Ishikawa (cell line): Measurements from ENCODE around the gene PLEKHA6.
A peak's percentile ranks its signal among the peaks of the same experiment; 100 is the strongest.

Experiments used
- CEBPB ChIP-seq: IDR thresholded peaks from 2 replicates; pipeline ENCODE4 v1.6.1; 2012
- CREB1 ChIP-seq: IDR thresholded peaks from 2 replicates; pipeline ENCODE4 v1.6.1; 2012; ENCODE audit warnings: low read depth
- EGR1 ChIP-seq: IDR thresholded peaks from 2 replicates; pipeline ENCODE4 v1.6.1; 2012
- EP300 ChIP-seq: IDR thresholded peaks from 2 replicates; pipeline ENCODE4 v1.6.1; 2012; ENCODE audit warnings: borderline replicate concordance
- FOXM1 ChIP-seq: IDR thresholded peaks from 2 replicates; pipeline ENCODE4 v1.6.1; 2012; ENCODE audit warnings: low read depth, borderline replicate concordance
- MAX ChIP-seq: IDR thresholded peaks from 2 replicates; pipeline ENCODE4 v1.6.1; 2012
- NFIC ChIP-seq: IDR thresholded peaks from 2 replicates; pipeline ENCODE4 v1.6.1; 2012
- RAD21 ChIP-seq: IDR thresholded peaks from 2 replicates; pipeline ENCODE4 v1.6.1; 2012; ENCODE audit warnings: low read depth
- REST ChIP-seq: IDR thresholded peaks from 2 replicates; pipeline ENCODE4 v1.6.1; 2012; ENCODE audit warnings: low read depth, mild to moderate bottlenecking
- TAF1 ChIP-seq: IDR thresholded peaks from 2 replicates; pipeline ENCODE4 v1.6.1; 2012; ENCODE audit warnings: low read depth, mild to moderate bottlenecking
- TCF12 ChIP-seq: IDR thresholded peaks from 2 replicates; pipeline ENCODE4 v1.6.1; 2012; ENCODE audit warnings: low read depth
- TEAD4 ChIP-seq: IDR thresholded peaks from 2 replicates; pipeline ENCODE4 v1.6.1; 2012
- YY1 ChIP-seq: IDR thresholded peaks from 2 replicates; pipeline ENCODE4 v1.6.1; 2012; ENCODE audit warnings: low read depth
- ZBTB7A ChIP-seq: IDR thresholded peaks from 2 replicates; pipeline ENCODE4 v1.6.1; 2012; ENCODE audit warnings: low read depth
- TF ChIP-seq, protein P1 (sequence below): IDR thresholded peaks from 2 replicates; pipeline ENCODE4 v1.6.1; 2012

PLEKHA6 gene

DNA sequence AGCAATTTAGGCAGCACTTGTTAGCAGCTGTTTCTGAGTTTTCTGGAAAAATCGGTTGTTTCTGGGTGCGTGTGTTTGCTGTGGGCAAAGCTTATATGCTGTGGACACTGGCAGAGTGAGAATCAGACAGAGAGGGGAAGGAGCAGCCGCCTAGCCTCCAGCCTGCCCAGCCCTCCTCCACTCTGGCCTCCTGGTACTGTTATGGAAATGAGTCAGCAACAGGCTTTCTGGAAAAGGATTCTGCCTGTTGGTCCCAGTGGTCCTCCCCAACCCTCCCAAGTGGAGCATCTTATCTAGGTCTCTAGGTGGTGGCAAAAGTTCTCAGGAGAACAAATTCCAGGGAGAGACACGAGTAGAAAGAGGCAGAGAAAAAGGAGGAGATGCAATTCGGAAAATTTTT, 103.8 kb downstream of the PLEKHA6 start:
- no peak for TF ChIP-seq EGR1
- TF ChIP-seq FOXM1: no peak
- no peak for TF ChIP-seq RAD21
- no peak for TF ChIP-seq ZBTB7A
- no peak for TF ChIP-seq EP300
- TF ChIP-seq REST: no peak
- TF ChIP-seq, protein P1, sequence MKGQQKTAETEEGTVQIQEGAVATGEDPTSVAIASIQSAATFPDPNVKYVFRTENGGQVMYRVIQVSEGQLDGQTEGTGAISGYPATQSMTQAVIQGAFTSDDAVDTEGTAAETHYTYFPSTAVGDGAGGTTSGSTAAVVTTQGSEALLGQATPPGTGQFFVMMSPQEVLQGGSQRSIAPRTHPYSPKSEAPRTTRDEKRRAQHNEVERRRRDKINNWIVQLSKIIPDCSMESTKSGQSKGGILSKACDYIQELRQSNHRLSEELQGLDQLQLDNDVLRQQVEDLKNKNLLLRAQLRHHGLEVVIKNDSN: no peak
- TF ChIP-seq YY1: no peak
- no peak for TF ChIP-seq TAF1
- no peak for TF ChIP-seq CREB1

- TF ChIP-seq EP300: no peak
- no peak for TF ChIP-seq YY1
- TF ChIP-seq ZBTB7A: no peak
- TF ChIP-seq CEBPB: no peak
- no peak for TF ChIP-seq NFIC
- no peak for TF ChIP-seq TCF12
Observed at GRCh38 chr1:204255225-204255624, 104.5 kb downstream of the PLEKHA6 start.

GRCh38 chr1:204254031-204254661, 105.6 kb downstream of the PLEKHA6 start:
- TF ChIP-seq CEBPB (peak; percentile 41; the same call in 1 of the 2 replicates), MAX (no peak)

DNA sequence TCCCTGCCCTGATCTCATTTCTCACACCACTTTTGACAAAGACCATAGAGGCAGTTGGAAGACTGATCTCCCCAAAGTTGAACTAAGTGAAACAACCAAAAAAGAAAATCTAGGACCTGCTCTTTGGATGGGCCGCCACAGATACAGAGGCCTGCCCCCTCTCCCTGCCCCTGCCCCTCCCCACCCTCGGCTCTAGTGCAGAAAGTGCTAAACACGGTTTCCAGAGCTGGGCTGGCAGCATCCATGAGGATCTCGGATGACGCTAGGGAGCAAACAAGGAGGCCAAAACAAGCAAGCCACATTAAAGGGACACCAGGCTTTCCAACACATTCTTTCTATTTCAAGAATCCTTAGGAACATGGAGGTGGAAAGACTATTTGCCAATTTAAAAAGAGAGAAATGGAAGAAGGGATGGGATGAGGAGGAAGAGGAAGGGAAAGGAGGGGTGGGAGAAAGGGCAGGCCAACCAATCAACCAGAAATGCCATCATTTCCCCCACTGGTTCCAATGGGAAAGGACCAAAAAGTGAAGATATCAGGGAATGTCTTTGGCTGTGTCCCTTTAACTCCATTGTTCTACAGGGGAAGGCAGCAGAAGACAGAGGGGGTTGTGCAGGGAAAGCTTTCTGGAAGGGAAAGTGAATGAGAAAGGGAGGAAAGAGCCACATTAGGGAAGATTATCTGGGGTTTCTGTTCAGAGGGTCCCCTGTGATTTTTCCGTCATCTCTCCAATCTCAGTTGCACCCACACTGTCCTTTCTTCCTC, 107.6 kb downstream of the PLEKHA6 start:
- TF ChIP-seq TEAD4 (no peak), TCF12 (no peak), CREB1 (no peak), EGR1 (no peak), YY1 (no peak), EP300 (no peak), CEBPB (no peak)

- no peak for TF ChIP-seq NFIC
- no peak for TF ChIP-seq TAF1
Observed at GRCh38 chr1:204251286-204251685, 108.4 kb downstream of the PLEKHA6 start.

DNA sequence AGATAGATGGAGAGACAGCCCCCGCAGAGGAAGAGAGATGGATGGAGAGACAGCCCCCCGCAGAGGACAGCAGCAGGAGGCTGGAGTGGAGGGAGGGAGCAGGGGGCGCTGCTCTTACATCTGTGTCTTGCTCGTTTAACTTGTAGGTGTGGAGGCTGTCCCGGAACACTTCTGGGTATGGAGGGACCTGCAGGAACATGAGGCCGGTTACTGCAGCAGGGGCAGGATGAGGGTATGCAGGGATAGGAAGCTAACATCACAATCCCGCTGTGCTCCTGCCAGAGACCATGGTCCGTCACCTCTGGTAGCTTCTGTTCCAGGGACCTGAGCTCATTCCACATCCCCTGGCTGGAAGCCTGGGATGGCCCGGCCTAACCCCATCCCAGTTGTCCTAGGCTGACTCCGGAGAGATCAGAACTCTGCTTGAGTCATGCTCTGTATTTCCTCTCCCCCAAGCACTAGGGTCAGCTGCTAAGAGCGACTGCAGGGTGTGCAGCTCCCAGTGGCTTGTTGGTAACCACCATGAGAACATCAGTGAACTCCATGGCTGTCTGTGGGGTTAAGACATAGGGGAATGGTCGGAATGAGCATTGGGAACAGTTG, 109.2 kb downstream of the PLEKHA6 start:
- TF ChIP-seq FOXM1: no peak
- TF ChIP-seq TCF12: no peak
- no peak for TF ChIP-seq RAD21
- TF ChIP-seq YY1: no peak
- no peak for TF ChIP-seq REST
- TF ChIP-seq EGR1: no peak
- no peak for TF ChIP-seq MAX
- TF ChIP-seq, protein P1: no peak
- TF ChIP-seq TAF1: no peak
- no peak for TF ChIP-seq ZBTB7A
- no peak for TF ChIP-seq EP300
- TF ChIP-seq TEAD4: no peak
- TF ChIP-seq CEBPB: no peak
